ENCODE measurements around the gene DDR1.
"Not testable (repeated sequence)": the region's sequence is repeated elsewhere in the genome, so short reads cannot be mapped to it uniquely, and the experiment has no call there.

The DDR1 gene

GRCh38 chr6:30910473-30910872 is 26.2 kb downstream of the DDR1 start:
- not testable (repeated sequence) for H3K27ac ChIP-seq (ENCODE audit: low read depth, low read length); H2AFZ ChIP-seq (ENCODE audit: low read length, unreplicated experiment); H3K36me3 ChIP-seq (ENCODE audit: insufficient read depth, low read length); H3K27me3 ChIP-seq (ENCODE audit: insufficient read depth, low read length); H3K4me3 ChIP-seq (ENCODE audit: low read depth, low read length)
- Histone ChIP-seq H3K4me1 (ENCODE audit: control insufficient read depth, insufficient read depth, low read length, unreplicated experiment) (peaks cover 26% of the 10 kb centered on the region), H3K79me2 (ENCODE audit: control insufficient read depth, insufficient read depth, low read length, unreplicated experiment) (peaks cover 13% of the 10 kb centered on the region)

- no peaks in the 10 kb centered on the region; the same call in 1 of the 2 replicates for H3K36me3 ChIP-seq (ENCODE audit: insufficient read depth, low read length)
- H3K27ac ChIP-seq (ENCODE audit: low read depth, low read length), result no peak overlapping the region
- H3K4me3 ChIP-seq (ENCODE audit: low read depth, low read length), result no peak overlapping the region
- H3K4me1 ChIP-seq (ENCODE audit: control insufficient read depth, insufficient read depth, low read length, unreplicated experiment), result peaks cover 30% of the 10 kb centered on the region
- no peaks in the 10 kb centered on the region for H3K27me3 ChIP-seq (ENCODE audit: insufficient read depth, low read length)
- no peak overlapping the region for H2AFZ ChIP-seq (ENCODE audit: low read length, unreplicated experiment)
- H3K79me2 ChIP-seq (ENCODE audit: control insufficient read depth, insufficient read depth, low read length, unreplicated experiment), result peaks cover 13% of the 10 kb centered on the region
Measured at GRCh38 chr6:30912746-30913520, 28.6 kb downstream of the DDR1 start.

- Histone ChIP-seq H3K4me1 (ENCODE audit: control insufficient read depth, insufficient read depth, low read length, unreplicated experiment) (peaks cover 29% of the 10 kb centered on the region), H3K36me3 (ENCODE audit: insufficient read depth, low read length) (no peaks in the 10 kb centered on the region; the same call in 1 of the 2 replicates), H2AFZ (ENCODE audit: low read length, unreplicated experiment) (peak overlapping the region; percentile 16), H3K79me2 (ENCODE audit: control insufficient read depth, insufficient read depth, low read length, unreplicated experiment) (peaks cover 10% of the 10 kb centered on the region), H3K27ac (ENCODE audit: low read depth, low read length) (no peak overlapping the region), H3K27me3 (ENCODE audit: insufficient read depth, low read length) (no peaks in the 10 kb centered on the region), H3K4me3 (ENCODE audit: low read depth, low read length) (peak overlapping the region; percentile 71)
Measured at GRCh38 chr6:30913721-30914075, 29.4 kb downstream of the DDR1 start.

GRCh38 chr6:30914076-30914853 is 29.9 kb downstream of the DDR1 start, which contains the start of gene VARS2:
Gene VARS2, plus strand, starts transcription at chr6:30914238. Its CDS starts 599 bp downstream, at chr6:30914837.
- Histone ChIP-seq H3K27me3 (ENCODE audit: insufficient read depth, low read length) (no peaks in the 10 kb centered on the region), H3K4me3 (ENCODE audit: low read depth, low read length) (peak within 1 kb of the TSS; percentile 71), H3K4me1 (ENCODE audit: control insufficient read depth, insufficient read depth, low read length, unreplicated experiment) (peaks cover 23% of the 10 kb centered on the region), H3K27ac (ENCODE audit: low read depth, low read length) (peak within 1 kb of the TSS; percentile 52), H2AFZ (ENCODE audit: low read length, unreplicated experiment) (peak within 1 kb of the TSS; percentile 95), H3K79me2 (ENCODE audit: control insufficient read depth, insufficient read depth, low read length, unreplicated experiment) (peaks cover 5% of the 10 kb centered on the region), H3K36me3 (ENCODE audit: insufficient read depth, low read length) (no peaks in the 10 kb centered on the region; the same call in 1 of the 2 replicates)

- peak overlapping the region; percentile 71 for H3K4me3 ChIP-seq (ENCODE audit: low read depth, low read length)
- H3K79me2 ChIP-seq (ENCODE audit: control insufficient read depth, insufficient read depth, low read length, unreplicated experiment), result no peaks in the 10 kb centered on the region
- H3K27ac ChIP-seq (ENCODE audit: low read depth, low read length), result peak overlapping the region; percentile 52
- peaks cover 20% of the 10 kb centered on the region for H3K4me1 ChIP-seq (ENCODE audit: control insufficient read depth, insufficient read depth, low read length, unreplicated experiment)
- no peaks in the 10 kb centered on the region for H3K27me3 ChIP-seq (ENCODE audit: insufficient read depth, low read length)
- H3K36me3 ChIP-seq (ENCODE audit: insufficient read depth, low read length), result no peaks in the 10 kb centered on the region; the same call in 1 of the 2 replicates
- peak overlapping the region; percentile 95 for H2AFZ ChIP-seq (ENCODE audit: low read length, unreplicated experiment)
Measured at GRCh38 chr6:30914854-30915590, 30.7 kb downstream of the DDR1 start.

- Histone ChIP-seq H3K4me1 (ENCODE audit: control insufficient read depth, insufficient read depth, low read length, unreplicated experiment) (peaks cover 20% of the 10 kb centered on the region), H3K36me3 (ENCODE audit: insufficient read depth, low read length) (no peaks in the 10 kb centered on the region; the same call in 1 of the 2 replicates), H3K27me3 (ENCODE audit: insufficient read depth, low read length) (no peaks in the 10 kb centered on the region), H3K4me3 (ENCODE audit: low read depth, low read length) (no peak overlapping the region), H2AFZ (ENCODE audit: low read length, unreplicated experiment) (no peak overlapping the region), H3K27ac (ENCODE audit: low read depth, low read length) (no peak overlapping the region), H3K79me2 (ENCODE audit: control insufficient read depth, insufficient read depth, low read length, unreplicated experiment) (no peaks in the 10 kb centered on the region)
Measured at GRCh38 chr6:30915591-30915946, 31.2 kb downstream of the DDR1 start.

- Histone ChIP-seq H2AFZ (ENCODE audit: low read length, unreplicated experiment) (no peak overlapping the region), H3K4me3 (ENCODE audit: low read depth, low read length) (no peak overlapping the region), H3K27ac (ENCODE audit: low read depth, low read length) (no peak overlapping the region), H3K79me2 (ENCODE audit: control insufficient read depth, insufficient read depth, low read length, unreplicated experiment) (no peaks in the 10 kb centered on the region), H3K27me3 (ENCODE audit: insufficient read depth, low read length) (no peaks in the 10 kb centered on the region), H3K4me1 (ENCODE audit: control insufficient read depth, insufficient read depth, low read length, unreplicated experiment) (peaks cover 20% of the 10 kb centered on the region), H3K36me3 (ENCODE audit: insufficient read depth, low read length) (peaks cover 4% of the 10 kb centered on the region; the same call in 1 of the 2 replicates)
Measured at GRCh38 chr6:30917041-30917440, 32.7 kb downstream of the DDR1 start.

- Histone ChIP-seq H3K79me2 (ENCODE audit: control insufficient read depth, insufficient read depth, low read length, unreplicated experiment) (no peaks in the 10 kb centered on the region), H3K4me3 (ENCODE audit: low read depth, low read length) (no peak overlapping the region), H3K4me1 (ENCODE audit: control insufficient read depth, insufficient read depth, low read length, unreplicated experiment) (peaks cover 20% of the 10 kb centered on the region), H2AFZ (ENCODE audit: low read length, unreplicated experiment) (no peak overlapping the region), H3K27me3 (ENCODE audit: insufficient read depth, low read length) (no peaks in the 10 kb centered on the region), H3K27ac (ENCODE audit: low read depth, low read length) (no peak overlapping the region), H3K36me3 (ENCODE audit: insufficient read depth, low read length) (peaks cover 4% of the 10 kb centered on the region; the same call in 1 of the 2 replicates)
Measured at GRCh38 chr6:30917487-30917886, 33.2 kb downstream of the DDR1 start.

- Histone ChIP-seq H3K36me3 (ENCODE audit: insufficient read depth, low read length) (peaks cover 4% of the 10 kb centered on the region; the same call in 1 of the 2 replicates), H3K27me3 (ENCODE audit: insufficient read depth, low read length) (no peaks in the 10 kb centered on the region), H3K4me1 (ENCODE audit: control insufficient read depth, insufficient read depth, low read length, unreplicated experiment) (peaks cover 15% of the 10 kb centered on the region), H3K4me3 (ENCODE audit: low read depth, low read length) (no peak overlapping the region), H2AFZ (ENCODE audit: low read length, unreplicated experiment) (no peak overlapping the region), H3K27ac (ENCODE audit: low read depth, low read length) (no peak overlapping the region), H3K79me2 (ENCODE audit: control insufficient read depth, insufficient read depth, low read length, unreplicated experiment) (no peaks in the 10 kb centered on the region)
Measured at GRCh38 chr6:30918670-30919069, 34.4 kb downstream of the DDR1 start.

GRCh38 chr6:30922447-30922852 is 38.1 kb downstream of the DDR1 start:
- H3K36me3 ChIP-seq (ENCODE audit: insufficient read depth, low read length), result peaks cover 4% of the 10 kb centered on the region; the same call in 1 of the 2 replicates
- no peaks in the 10 kb centered on the region for H3K79me2 ChIP-seq (ENCODE audit: control insufficient read depth, insufficient read depth, low read length, unreplicated experiment)
- no peaks in the 10 kb centered on the region for H3K27me3 ChIP-seq (ENCODE audit: insufficient read depth, low read length)
- H3K4me3 ChIP-seq (ENCODE audit: low read depth, low read length), result no peak overlapping the region
- peaks cover 5% of the 10 kb centered on the region for H3K4me1 ChIP-seq (ENCODE audit: control insufficient read depth, insufficient read depth, low read length, unreplicated experiment)
- H3K27ac ChIP-seq (ENCODE audit: low read depth, low read length), result no peak overlapping the region
- H2AFZ ChIP-seq (ENCODE audit: low read length, unreplicated experiment), result no peak overlapping the region
